ENCODE measurements around the gene XPO5. TPM values are rescaled to one million over a fixed set of nuclear protein-coding genes. Genes with fewer than 3 reads are reported as not detected.
"Not testable (repeated sequence)": the region's sequence is repeated elsewhere in the genome, so short reads cannot be mapped to it uniquely, and the experiment has no call there.

The XPO5 gene
- total and polyA plus RNA-seq, 10 donors = 7.1 to 33.1 (median 23.3) TPM

- no peaks in the 10 kb centered on the region for H3K9me3 ChIP-seq
- H3K36me3 ChIP-seq = peaks cover 3 to 88% (median 62%) of the 10 kb centered on the region in 6 donors
- DNase-seq = no peak
- no peak overlapping the region for H3K27ac ChIP-seq
- intact Hi-C loops (cut with DNase I; ENCODE audit: low total_unique reads) = no loop called here
- H3K27me3 ChIP-seq (replicated peaks in 1 of 7) = no peaks in the 10 kb centered on the region
- WGBS, 5 donors = 95 to 100% (median 96%) methylated on average over 2 of the region's 2 CpGs
- peaks cover 0 to 14% (median 8%) of the 10 kb centered on the region in 6 donors for H3K4me1 ChIP-seq
- no peak for TF ChIP-seq POLR2A (IDR thresholded peaks at IDR 0.05)
- H3K4me3 ChIP-seq = no peak overlapping the region
Observed at GRCh38 chr6:43604174-43604573, 28.3 kb upstream of the XPO5 start.

GRCh38 chr6:43600595-43600994, 24.8 kb upstream of the XPO5 start:
- Histone ChIP-seq H3K36me3 (peaks cover 3 to 93% (median 62%) of the 10 kb centered on the region in 6 donors), H3K4me1 (no peaks in the 10 kb centered on the region), H3K27ac (no peak overlapping the region), H3K27me3 (replicated peaks in 1 of 7) (no peaks in the 10 kb centered on the region), H3K9me3 (no peaks in the 10 kb centered on the region), H3K4me3 (no peak overlapping the region)
- no peak for TF ChIP-seq CTCF (IDR thresholded peaks at IDR 0.05 in 8 of 11, conservative IDR thresholded peaks at IDR 0.05 in 3 of 11)
- no peak for TF ChIP-seq POLR2AphosphoS5 (IDR thresholded peaks at IDR 0.05)
- TF ChIP-seq POLR2A (IDR thresholded peaks at IDR 0.05) = no peak
- WGBS, 5 donors = 95 to 100% (median 99%) methylated on average over 2 of the region's 2 CpGs
- no peak for DNase-seq
- intact Hi-C loops (cut with DNase I; ENCODE audit: low total_unique reads) = no loop called here

GRCh38 chr6:43593938-43594337, 18.1 kb upstream of the XPO5 start:
- Histone ChIP-seq H3K9me3 (no peaks in the 10 kb centered on the region), H3K36me3 (peaks cover 0 to 94% (median 41%) of the 10 kb centered on the region in 6 donors), H3K4me1 (no peaks in the 10 kb centered on the region), H3K27ac (no peak overlapping the region), H3K27me3 (replicated peaks in 1 of 7) (no peaks in the 10 kb centered on the region), H3K4me3 (no peak overlapping the region)
- TF ChIP-seq POLR2AphosphoS5 (IDR thresholded peaks at IDR 0.05) = no peak
- DNase-seq = no peak
- WGBS, 5 donors = 51 to 92% (median 71%) methylated on average over 1 of the region's 1 CpG
- intact Hi-C loops (cut with DNase I; ENCODE audit: low total_unique reads) = no loop called here

GRCh38 chr6:43589564-43589963, 13.7 kb upstream of the XPO5 start:
- H3K4me1 ChIP-seq; H3K4me3 ChIP-seq; H3K27ac ChIP-seq; H3K9me3 ChIP-seq; intact Hi-C loops (cut with DNase I; ENCODE audit: low total_unique reads); H3K27me3 ChIP-seq (replicated peaks in 1 of 7); DNase-seq: not testable (repeated sequence)
- peaks cover 3 to 100% (median 57%) of the 10 kb centered on the region in 6 donors for H3K36me3 ChIP-seq
- 90 to 97% (median 95%) methylated on average over 1 of the region's 1 CpG for WGBS, 5 donors

- no peaks in the 10 kb centered on the region for H3K27me3 ChIP-seq (replicated peaks in 1 of 7)
- no peak for TF ChIP-seq CTCF (IDR thresholded peaks at IDR 0.05 in 8 of 11, conservative IDR thresholded peaks at IDR 0.05 in 3 of 11)
- no peak for TF ChIP-seq POLR2AphosphoS5 (IDR thresholded peaks at IDR 0.05)
- no peak for TF ChIP-seq POLR2A (IDR thresholded peaks at IDR 0.05)
- peaks cover 0 to 6% (median 0%) of the 10 kb centered on the region in 6 donors for H3K4me1 ChIP-seq
- intact Hi-C loops (cut with DNase I; ENCODE audit: low total_unique reads) = no loop called here
- H3K4me3 ChIP-seq = no peak overlapping the region
- no peaks in the 10 kb centered on the region for H3K9me3 ChIP-seq
- WGBS, 5 donors = 97 to 99% (median 98%) methylated on average over 5 of the region's 5 CpGs
- H3K27ac ChIP-seq = no peak overlapping the region
- H3K36me3 ChIP-seq = peaks cover 3 to 100% (median 65%) of the 10 kb centered on the region in 6 donors
- DNase-seq = no peak
Observed at GRCh38 chr6:43588194-43588593, 12.4 kb upstream of the XPO5 start.
